Osteoblast (primary cell): Measurements from ENCODE around the gene ITCH. TPM values are rescaled to one million over a fixed set of nuclear protein-coding genes. Genes with fewer than 3 reads are reported as not detected.
A peak's percentile ranks its signal among the peaks of the same experiment; 100 is the strongest.
"Not testable (repeated sequence)": the region's sequence is repeated elsewhere in the genome, so short reads cannot be mapped to it uniquely, and the experiment has no call there.

ENCODE experiments used
- DNase-seq: peaks from one replicate; pipeline ENCODE4 v3.0.0; 2011; ENCODE audit warnings: low spot score, mixed read lengths; ENCODE audit not compliant: insufficient read length; ENCODE audit errors: missing footprints
- H2AFZ ChIP-seq: 2 replicates; pipeline ENCODE4 v1.6.0; 2011; ENCODE audit warnings: mild to moderate bottlenecking, low read length
- H3K27ac ChIP-seq: 2 replicates; pipeline ENCODE4 v1.5.1; 2011; ENCODE audit warnings: mild to moderate bottlenecking, low read depth, low read length, moderate library complexity
- H3K27me3 ChIP-seq: 2 replicates; pipeline ENCODE4 v1.6.0; 2012; ENCODE audit warnings: mild to moderate bottlenecking, control low read depth, inconsistent platforms, low read length, moderate library complexity; ENCODE audit not compliant: insufficient read depth
- H3K36me3 ChIP-seq: 2 replicates; pipeline ENCODE4 v1.5.1; 2011; ENCODE audit warnings: mild to moderate bottlenecking, low read length, control low read depth, moderate library complexity; ENCODE audit not compliant: insufficient read depth
- H3K4me1 ChIP-seq: 2 replicates; pipeline ENCODE4 v1.5.1; 2011; ENCODE audit warnings: mild to moderate bottlenecking, low read length, control low read depth, moderate library complexity; ENCODE audit not compliant: insufficient read depth
- H3K4me2 ChIP-seq: 2 replicates; pipeline ENCODE4 v1.6.0; 2011; ENCODE audit warnings: mild to moderate bottlenecking, low read length; ENCODE audit not compliant: insufficient read depth
- H3K4me3 ChIP-seq: fragments of 200-600 bp; sonication (generic); 3 replicates; pipeline ENCODE4 v1.5.1; 2012; ENCODE audit warnings: mild to moderate bottlenecking, low read length, inconsistent platforms; ENCODE audit not compliant: insufficient read depth
- H3K79me2 ChIP-seq: 2 replicates; pipeline ENCODE4 v1.6.0; 2012; ENCODE audit warnings: mild to moderate bottlenecking, low read length, control low read depth, inconsistent platforms; ENCODE audit not compliant: insufficient read depth
- H3K9me3 ChIP-seq: 2 replicates; pipeline ENCODE4 v1.5.1; 2011; ENCODE audit warnings: low read depth, low read length, control low read depth
- H4K20me1 ChIP-seq: 2 replicates; pipeline ENCODE4 v1.6.0; 2012; ENCODE audit warnings: mild to moderate bottlenecking, low read length, control low read depth; ENCODE audit not compliant: insufficient read depth
- total RNA-seq: library from RNA; depleted of rRNA; stranded (reverse); fragments of >200 nt; gene quantifications from 2 replicates; pipeline ENCODE4 v1.2.3, GENCODE V29; 2012
- TF ChIP-seq, protein P1 (sequence below): IDR thresholded peaks from 2 replicates; pipeline ENCODE4 v1.5.1; 2011; ENCODE audit warnings: mild to moderate bottlenecking, low read depth, low read length, moderate library complexity; ENCODE audit errors: extremely low read depth

Gene ITCH
- total RNA-seq, 1 donor = 79.3 TPM

DNA sequence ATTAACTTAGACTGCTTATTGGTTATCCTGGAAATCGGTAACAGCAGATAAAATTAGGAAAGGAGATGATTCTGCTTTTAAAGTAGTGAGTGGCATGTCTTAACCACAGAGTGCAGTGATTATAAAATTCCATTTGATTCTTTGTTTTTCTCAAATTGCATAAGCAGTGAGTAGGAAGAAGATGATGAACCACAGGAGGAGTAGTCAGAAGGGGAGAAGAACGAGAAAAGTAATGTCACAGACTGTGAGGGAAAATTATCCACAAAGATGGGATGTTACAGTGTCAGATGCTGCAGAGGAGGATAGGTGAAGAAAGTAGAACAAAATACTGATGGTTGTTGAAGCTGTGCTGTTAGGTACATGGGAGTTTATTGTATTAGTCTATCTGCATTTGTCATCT lies 63.0 kb downstream of the ITCH start:
- TF ChIP-seq, protein P1, sequence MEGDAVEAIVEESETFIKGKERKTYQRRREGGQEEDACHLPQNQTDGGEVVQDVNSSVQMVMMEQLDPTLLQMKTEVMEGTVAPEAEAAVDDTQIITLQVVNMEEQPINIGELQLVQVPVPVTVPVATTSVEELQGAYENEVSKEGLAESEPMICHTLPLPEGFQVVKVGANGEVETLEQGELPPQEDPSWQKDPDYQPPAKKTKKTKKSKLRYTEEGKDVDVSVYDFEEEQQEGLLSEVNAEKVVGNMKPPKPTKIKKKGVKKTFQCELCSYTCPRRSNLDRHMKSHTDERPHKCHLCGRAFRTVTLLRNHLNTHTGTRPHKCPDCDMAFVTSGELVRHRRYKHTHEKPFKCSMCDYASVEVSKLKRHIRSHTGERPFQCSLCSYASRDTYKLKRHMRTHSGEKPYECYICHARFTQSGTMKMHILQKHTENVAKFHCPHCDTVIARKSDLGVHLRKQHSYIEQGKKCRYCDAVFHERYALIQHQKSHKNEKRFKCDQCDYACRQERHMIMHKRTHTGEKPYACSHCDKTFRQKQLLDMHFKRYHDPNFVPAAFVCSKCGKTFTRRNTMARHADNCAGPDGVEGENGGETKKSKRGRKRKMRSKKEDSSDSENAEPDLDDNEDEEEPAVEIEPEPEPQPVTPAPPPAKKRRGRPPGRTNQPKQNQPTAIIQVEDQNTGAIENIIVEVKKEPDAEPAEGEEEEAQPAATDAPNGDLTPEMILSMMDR = no peak
- no peaks in the 10 kb centered on the region for H3K27me3 ChIP-seq
- DNase-seq = peak; percentile 66
- H3K4me1 ChIP-seq = peaks cover 10% of the 10 kb centered on the region
- H3K4me2 ChIP-seq = no peak overlapping the region
- peaks cover 9% of the 10 kb centered on the region for H4K20me1 ChIP-seq
- H3K79me2 ChIP-seq = peaks cover 69% of the 10 kb centered on the region
- peak overlapping the region; percentile 9 for H3K27ac ChIP-seq
- no peaks in the 10 kb centered on the region for H3K9me3 ChIP-seq
- peaks cover 67% of the 10 kb centered on the region for H3K36me3 ChIP-seq
- no peak overlapping the region for H2AFZ ChIP-seq
- H3K4me3 ChIP-seq = no peak overlapping the region

- Histone ChIP-seq H3K9me3 (no peaks in the 10 kb centered on the region), H3K4me3 (no peak overlapping the region), H3K27me3 (no peaks in the 10 kb centered on the region), H3K27ac (no peak overlapping the region), H3K79me2 (peaks cover 62% of the 10 kb centered on the region), H3K4me1 (peaks cover 10% of the 10 kb centered on the region), H2AFZ (no peak overlapping the region), H3K4me2 (no peak overlapping the region), H4K20me1 (no peaks in the 10 kb centered on the region), H3K36me3 (peaks cover 56% of the 10 kb centered on the region)
- TF ChIP-seq, protein P1 = no peak
- DNase-seq = no peak
Measured at GRCh38 chr20:34427331-34427730, 64.3 kb downstream of the ITCH start.

GRCh38 chr20:34427784-34428183 lies 64.7 kb downstream of the ITCH start:
- Histone ChIP-seq H3K36me3 (peaks cover 56% of the 10 kb centered on the region), H3K79me2 (peaks cover 61% of the 10 kb centered on the region)

GRCh38 chr20:34431168-34431567 lies 68.1 kb downstream of the ITCH start:
- H3K4me2 ChIP-seq = no peak overlapping the region
- no peaks in the 10 kb centered on the region for H3K27me3 ChIP-seq
- TF ChIP-seq, protein P1 = no peak
- H3K4me1 ChIP-seq = peaks cover 1% of the 10 kb centered on the region
- peaks cover 34% of the 10 kb centered on the region for H3K36me3 ChIP-seq
- H4K20me1 ChIP-seq = no peaks in the 10 kb centered on the region
- H3K79me2 ChIP-seq = peaks cover 61% of the 10 kb centered on the region
- H2AFZ ChIP-seq = no peak overlapping the region
- no peak overlapping the region for H3K27ac ChIP-seq
- no peaks in the 10 kb centered on the region for H3K9me3 ChIP-seq
- H3K4me3 ChIP-seq = no peak overlapping the region
- DNase-seq = no peak

More at GRCh38 chr20:34427784-34428183, 64.7 kb downstream of the ITCH start:
- peaks cover 10% of the 10 kb centered on the region for H3K4me1 ChIP-seq
- H2AFZ ChIP-seq = no peak overlapping the region
- TF ChIP-seq, protein P1 = no peak
- H3K9me3 ChIP-seq = no peaks in the 10 kb centered on the region
- no peaks in the 10 kb centered on the region for H4K20me1 ChIP-seq
- DNase-seq = no peak
- H3K27me3 ChIP-seq = no peaks in the 10 kb centered on the region
- H3K4me2 ChIP-seq = no peak overlapping the region
- H3K4me3 ChIP-seq = no peak overlapping the region
- no peak overlapping the region for H3K27ac ChIP-seq

- H2AFZ ChIP-seq, H4K20me1 ChIP-seq, DNase-seq, H3K9me3 ChIP-seq, H3K27ac ChIP-seq, H3K27me3 ChIP-seq, H3K4me1 ChIP-seq, H3K4me2 ChIP-seq, H3K4me3 ChIP-seq: not testable (repeated sequence)
- peaks cover 57% of the 10 kb centered on the region for H3K79me2 ChIP-seq
- H3K36me3 ChIP-seq = peaks cover 29% of the 10 kb centered on the region
Measured at GRCh38 chr20:34432663-34433062, 69.6 kb downstream of the ITCH start.
